Tongue (tissue), 2 donors: ENCODE results near the gene FYN. TPM values are rescaled to one million over a fixed set of nuclear protein-coding genes. Genes with fewer than 3 reads are reported as not detected.
A peak's percentile ranks its signal among the peaks of the same experiment; 100 is the strongest.

Experiments
- DNase-seq: peaks from one replicate; pipeline ENCODE4 v3.0.0-alpha.2; 2015
- total RNA-seq: library from RNA; depleted of rRNA; stranded (reverse); fragments of >200 nt; gene quantifications from one replicate; pipeline ENCODE4 v1.2.3, GENCODE V29; 2014

Gene FYN
- total RNA-seq, 1 donor from 2014 or later, result 139 TPM

DNA sequence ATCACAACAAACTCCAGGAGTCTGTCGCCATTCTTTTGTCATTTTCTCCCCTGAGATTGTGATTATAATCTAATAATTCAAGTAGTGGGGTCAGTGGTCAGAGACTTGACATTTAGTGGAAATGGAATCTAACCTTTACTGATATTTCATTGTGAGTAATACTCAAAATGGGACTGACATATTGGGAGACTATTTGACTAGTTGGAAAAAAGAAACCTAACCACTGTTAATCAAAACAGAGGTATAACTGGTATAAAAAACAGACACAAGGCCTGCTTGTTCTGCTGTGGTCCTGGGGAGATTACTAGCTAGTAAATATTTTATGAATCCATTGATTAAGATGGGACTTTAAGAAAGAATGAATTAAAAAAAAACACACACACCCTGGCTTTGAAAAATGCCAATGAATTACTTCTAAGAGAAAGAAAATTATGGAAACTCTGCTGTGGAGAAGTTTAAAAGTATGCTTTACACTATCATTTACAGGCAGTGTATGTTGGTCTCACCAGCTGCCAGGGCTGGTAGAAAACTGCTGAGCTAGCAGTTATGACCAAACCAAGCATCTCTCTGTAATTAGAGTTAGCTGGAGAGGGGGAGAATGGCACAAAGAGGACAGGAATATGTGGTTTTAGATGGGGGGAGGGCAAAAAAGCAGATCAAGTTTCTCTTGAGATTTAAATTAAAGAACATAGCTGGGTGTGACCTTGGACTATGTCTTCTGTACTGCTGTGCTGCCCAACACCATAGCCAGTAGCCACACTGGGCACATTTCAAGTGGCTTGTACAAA, 103.7 kb downstream of the FYN start:
- DNase-seq, result no peak

DNA sequence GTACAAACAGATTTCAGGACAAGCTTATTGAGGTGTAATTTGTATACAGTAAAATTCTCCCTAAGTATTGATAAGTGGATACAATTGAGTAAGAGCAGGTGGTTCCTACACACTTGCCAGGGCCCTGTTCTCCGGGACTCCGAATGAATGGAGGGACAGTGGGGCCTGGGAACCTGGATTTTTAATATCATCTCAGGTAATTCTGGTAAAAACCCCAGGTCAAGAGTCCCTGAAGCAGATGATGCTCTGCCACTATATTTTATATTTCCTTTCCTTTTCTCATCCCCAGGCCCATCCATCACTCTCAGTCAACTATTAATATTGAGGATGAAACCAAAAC, 104.9 kb downstream of the FYN start:
- no peak for DNase-seq

GRCh38 chr6:111767752-111768430, 105.4 kb downstream of the FYN start:
- no peak for DNase-seq

- DNase-seq, result no peak
Measured at GRCh38 chr6:111766201-111766857, 106.9 kb downstream of the FYN start.

DNA sequence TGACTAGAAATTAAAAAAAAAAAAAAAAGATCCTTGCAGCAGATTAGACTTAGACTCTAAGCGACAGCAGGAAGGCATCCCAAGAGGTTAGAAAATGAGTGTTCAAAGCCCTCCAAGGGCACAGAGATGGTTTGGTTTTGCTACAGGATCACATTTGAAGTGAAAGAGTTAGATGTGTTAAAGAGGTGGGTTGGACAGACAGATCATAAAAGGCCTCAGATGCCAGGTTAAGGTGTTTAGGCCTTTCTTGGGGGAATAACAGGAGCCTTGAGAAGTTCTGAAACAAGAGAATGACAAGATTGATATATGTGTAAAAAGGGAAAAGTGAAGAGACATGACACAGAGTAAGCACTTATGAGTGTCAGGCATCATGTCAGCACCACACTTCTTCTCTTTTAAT, 107.5 kb downstream of the FYN start:
- DNase-seq, result no peak

DNA sequence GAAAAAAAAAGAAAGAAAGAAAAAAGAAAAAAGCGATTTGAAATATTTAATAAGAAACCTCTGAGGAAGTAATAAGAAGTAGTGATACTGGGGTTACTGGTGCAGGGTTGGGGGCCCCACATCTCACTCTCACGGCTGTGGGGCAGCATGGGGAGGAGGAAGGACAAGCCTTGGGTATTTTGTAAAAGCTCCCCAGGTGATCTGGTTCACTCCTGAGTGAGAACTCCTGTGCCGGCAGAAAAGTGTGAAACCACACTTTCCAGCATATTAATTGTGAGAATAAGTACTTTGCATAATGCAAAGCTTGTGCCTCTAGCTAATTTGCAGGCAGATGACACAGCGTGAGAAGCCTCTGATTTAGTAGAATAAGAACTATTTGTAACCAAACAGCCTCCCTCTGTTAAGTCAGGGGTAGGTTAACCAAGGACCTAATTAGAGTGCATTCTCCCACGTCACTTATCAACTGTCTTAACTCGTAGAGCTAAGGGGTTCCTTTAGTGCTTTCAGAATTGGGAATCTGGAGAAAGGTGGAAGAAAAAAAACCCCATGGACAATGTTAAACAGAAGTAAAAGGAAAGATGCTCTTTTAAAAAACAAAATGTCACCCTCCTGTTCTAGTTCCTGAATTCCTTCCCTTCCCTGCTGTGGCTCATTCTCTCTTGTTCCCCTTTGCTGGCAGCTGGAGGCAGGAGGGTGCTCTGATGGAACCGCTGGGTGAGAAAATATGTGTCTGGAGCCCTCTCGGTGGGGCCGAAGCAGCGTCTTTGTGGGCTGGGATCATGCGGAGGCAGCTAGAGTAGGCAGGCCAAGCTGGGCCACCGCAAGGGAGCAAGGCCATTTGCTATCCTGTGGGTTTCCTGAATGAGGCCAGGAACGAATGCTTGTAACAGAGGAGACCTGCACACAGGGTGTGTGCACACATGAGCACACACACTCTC, 108.7 kb downstream of the FYN start:
- DNase-seq, result no peak

DNA sequence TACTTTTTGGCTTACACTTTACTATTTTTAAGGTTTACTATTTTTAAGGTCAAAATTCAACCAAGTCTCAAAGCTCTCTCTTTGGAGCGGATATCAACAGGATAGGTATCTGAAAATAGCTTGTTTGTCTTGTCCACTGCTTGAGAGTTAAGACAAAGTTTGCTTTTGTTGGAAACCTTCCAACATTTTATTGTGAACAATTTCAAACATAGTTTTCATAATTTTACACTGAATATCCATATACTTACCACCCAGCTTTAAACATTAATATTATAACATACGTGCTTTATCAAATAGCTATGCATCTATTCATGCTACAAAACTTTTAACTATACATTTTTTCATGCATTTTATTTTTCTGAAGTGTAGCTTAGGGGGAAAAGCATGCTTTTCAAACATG, 109.9 kb downstream of the FYN start:
- DNase-seq, result no peak

GRCh38 chr6:111761783-111762312, 111.4 kb downstream of the FYN start:
- DNase-seq, result peak; percentile 69

- no peak for DNase-seq
Measured at GRCh38 chr6:111761212-111761611, 112.0 kb downstream of the FYN start.

DNA sequence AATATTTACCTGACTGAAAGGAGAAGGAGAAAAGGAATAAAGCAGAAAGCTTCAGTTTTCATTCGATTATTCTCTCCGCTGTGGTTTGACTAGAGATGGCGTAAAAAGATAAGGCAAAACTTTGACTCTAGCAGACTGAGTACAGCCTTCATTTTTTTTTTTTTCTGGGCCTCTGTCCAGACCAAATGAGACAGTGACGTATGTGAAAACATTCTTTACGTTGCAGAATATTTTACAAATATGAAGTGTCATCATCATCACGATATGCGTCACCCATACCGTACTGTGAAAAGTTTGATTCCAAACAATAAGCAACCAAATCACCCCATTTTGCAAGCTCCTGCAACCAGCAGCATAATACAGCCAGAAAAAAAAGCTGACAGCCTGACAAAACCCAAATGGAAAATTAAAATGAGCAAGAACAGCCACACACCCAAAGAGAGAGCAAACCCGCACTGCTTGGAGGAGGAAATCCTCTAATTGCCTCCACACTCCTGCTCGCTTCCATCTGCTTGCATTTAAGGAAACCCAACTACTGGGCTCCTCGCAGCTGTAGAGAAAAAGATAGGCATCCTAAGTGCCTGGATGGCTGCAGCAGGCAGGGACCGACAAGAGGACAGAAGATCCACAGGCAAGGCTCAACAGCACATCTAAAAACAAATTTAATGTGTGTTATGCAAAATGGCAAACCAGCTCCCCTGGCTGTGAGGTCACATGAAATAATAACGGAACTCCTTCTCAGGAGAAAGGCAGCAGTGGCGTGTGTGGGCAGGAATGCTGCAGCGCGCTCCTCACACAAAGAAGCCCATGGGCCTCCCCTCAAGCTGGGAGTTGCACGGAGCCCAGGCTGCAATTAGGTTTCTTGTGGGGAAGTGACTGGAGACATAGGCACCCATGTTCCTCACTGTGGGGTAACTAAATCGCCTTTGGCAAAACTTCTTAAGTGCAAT, 113.1 kb downstream of the FYN start:
- DNase-seq, result peak; percentile 89

DNA sequence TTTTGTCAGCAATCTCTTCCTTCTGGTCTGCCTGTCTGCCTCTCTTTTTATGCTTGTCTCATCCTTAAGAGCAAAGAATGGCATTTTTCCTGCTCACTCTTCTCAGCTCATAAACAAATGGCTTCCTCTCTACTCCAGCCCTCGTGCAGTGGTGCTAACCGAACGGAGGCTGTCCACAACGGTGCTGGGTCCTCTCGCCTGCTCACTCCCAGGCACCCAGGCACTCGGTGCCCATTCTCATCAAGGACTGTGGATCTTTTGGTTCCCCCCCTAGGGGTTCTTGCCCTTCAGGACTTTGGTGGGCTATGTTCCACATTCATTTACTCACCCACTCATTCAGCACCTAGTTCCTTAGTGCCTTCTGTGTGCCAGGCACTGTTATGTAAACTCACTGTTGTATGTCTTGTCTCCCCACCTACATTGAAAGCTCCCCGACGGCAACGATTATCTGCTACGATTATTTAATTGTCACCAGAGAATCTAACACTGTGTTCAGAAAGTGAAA, 113.9 kb downstream of the FYN start:
- no peak for DNase-seq

DNA sequence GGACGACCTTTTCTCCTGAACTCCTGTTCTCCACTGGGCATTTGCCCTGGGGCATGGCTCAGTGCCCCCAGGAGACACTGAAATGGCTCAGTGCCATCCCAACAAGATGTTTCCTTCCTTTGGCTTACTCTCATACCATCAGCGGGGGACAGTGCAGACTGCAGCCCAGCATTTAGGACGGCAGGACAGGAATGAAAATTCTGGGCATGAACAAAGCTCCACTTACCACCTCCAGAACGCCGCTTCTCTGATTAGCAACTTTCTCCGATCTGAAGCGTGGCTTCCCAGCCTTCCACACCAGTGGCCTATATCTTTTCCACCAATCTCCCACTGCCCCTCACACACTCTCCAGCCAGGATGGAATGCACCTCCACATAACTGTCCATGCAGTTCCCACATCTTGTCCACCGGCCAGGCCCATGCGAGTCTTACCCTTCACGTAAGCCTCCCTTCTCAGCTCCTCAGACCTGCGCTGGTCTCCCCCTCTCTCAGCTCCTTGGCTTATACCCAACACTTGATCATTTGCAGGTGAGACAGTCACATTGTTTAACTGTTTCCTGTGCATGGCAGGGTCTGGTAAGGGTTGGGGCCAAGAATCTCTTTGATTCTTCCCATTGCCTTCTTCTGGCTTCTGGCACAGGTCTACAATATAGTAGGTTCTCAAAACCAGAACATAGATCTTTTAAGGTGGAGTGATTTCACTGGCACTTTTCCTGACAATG, 114.5 kb downstream of the FYN start:
- DNase-seq, result peak; percentile 59

DNA sequence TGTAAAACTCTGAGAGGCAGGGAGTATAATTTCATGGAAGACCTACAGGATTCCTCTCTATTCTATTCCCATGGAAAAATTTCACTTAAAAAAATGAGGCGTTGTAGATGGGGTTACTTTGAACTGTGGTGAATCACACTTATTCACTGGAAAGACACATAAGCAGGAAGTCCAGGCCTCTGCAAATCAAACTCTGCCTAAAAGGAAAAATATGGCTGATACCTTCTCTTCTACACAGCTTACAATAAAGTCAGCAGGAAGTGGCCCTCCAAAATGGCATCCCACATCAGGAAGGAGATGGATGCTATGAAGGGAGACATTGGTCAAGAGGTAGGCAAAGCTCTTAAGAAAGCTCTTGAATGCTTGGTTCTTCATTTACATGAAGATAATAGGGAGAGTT, 115.9 kb downstream of the FYN start:
- DNase-seq, result no peak

GRCh38 chr6:111754423-111754822, 118.8 kb downstream of the FYN start:
- no peak for DNase-seq

GRCh38 chr6:111753573-111753972, 119.7 kb downstream of the FYN start:
- DNase-seq, result no peak

GRCh38 chr6:111752476-111752875, 120.8 kb downstream of the FYN start:
- no peak for DNase-seq

- peak; percentile 55 for DNase-seq
Measured at GRCh38 chr6:111750753-111751673, 122.2 kb downstream of the FYN start.

- no peak for DNase-seq
Measured at GRCh38 chr6:111750153-111750552, 123.1 kb downstream of the FYN start.

GRCh38 chr6:111748231-111748647, 125.0 kb downstream of the FYN start:
- no peak for DNase-seq
